HEK293 (cell line): ENCODE results near the gene SPATA31D1.

Experiments
- KLF1 ChIP-seq: fragments of 450-650 bp; formaldehyde crosslinking; IDR thresholded peaks from 2 replicates; pipeline ENCODE4 v1.5.1; 2016; ENCODE audit warnings: missing biosample characterization, missing genetic modification characterization
- ZNF121 ChIP-seq: fragments of 450-650 bp; formaldehyde crosslinking; IDR thresholded peaks from 2 replicates; pipeline ENCODE4 v1.5.1; 2016; ENCODE audit warnings: missing biosample characterization, missing genetic modification characterization
- ZNF324 ChIP-seq: fragments of 450-650 bp; formaldehyde crosslinking; IDR thresholded peaks from 2 replicates; pipeline ENCODE4 v1.5.1; 2016; ENCODE audit warnings: missing biosample characterization, missing genetic modification characterization
- ZNF658 ChIP-seq: fragments of 450-650 bp; formaldehyde crosslinking; IDR thresholded peaks from 2 replicates; pipeline ENCODE4; 2016; ENCODE audit warnings: missing biosample characterization, missing genetic modification characterization
- TF ChIP-seq, protein P1 (sequence below): fragments of 450-650 bp; formaldehyde crosslinking; IDR thresholded peaks from 2 replicates; pipeline ENCODE4 v1.5.1; 2016; ENCODE audit warnings: missing biosample characterization, missing genetic modification characterization, low read depth
- TF ChIP-seq, protein P2 (sequence below): fragments of 450-650 bp; formaldehyde crosslinking; IDR thresholded peaks from 2 replicates; pipeline ENCODE4 v1.5.1; 2016; ENCODE audit warnings: missing biosample characterization, missing genetic modification characterization

GRCh38 chr9:82031538-82032280 is 43.1 kb downstream of the SPATA31D1 start:
- TF ChIP-seq ZNF324 (tag by site-specific recombination), result no peak
- TF ChIP-seq, protein P1, sequence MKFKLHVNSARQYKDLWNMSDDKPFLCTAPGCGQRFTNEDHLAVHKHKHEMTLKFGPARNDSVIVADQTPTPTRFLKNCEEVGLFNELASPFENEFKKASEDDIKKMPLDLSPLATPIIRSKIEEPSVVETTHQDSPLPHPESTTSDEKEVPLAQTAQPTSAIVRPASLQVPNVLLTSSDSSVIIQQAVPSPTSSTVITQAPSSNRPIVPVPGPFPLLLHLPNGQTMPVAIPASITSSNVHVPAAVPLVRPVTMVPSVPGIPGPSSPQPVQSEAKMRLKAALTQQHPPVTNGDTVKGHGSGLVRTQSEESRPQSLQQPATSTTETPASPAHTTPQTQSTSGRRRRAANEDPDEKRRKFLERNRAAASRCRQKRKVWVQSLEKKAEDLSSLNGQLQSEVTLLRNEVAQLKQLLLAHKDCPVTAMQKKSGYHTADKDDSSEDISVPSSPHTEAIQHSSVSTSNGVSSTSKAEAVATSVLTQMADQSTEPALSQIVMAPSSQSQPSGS (tag by site-specific recombination), result no peak
- no peak for TF ChIP-seq KLF1 (tag by site-specific recombination)
- TF ChIP-seq, protein P2, sequence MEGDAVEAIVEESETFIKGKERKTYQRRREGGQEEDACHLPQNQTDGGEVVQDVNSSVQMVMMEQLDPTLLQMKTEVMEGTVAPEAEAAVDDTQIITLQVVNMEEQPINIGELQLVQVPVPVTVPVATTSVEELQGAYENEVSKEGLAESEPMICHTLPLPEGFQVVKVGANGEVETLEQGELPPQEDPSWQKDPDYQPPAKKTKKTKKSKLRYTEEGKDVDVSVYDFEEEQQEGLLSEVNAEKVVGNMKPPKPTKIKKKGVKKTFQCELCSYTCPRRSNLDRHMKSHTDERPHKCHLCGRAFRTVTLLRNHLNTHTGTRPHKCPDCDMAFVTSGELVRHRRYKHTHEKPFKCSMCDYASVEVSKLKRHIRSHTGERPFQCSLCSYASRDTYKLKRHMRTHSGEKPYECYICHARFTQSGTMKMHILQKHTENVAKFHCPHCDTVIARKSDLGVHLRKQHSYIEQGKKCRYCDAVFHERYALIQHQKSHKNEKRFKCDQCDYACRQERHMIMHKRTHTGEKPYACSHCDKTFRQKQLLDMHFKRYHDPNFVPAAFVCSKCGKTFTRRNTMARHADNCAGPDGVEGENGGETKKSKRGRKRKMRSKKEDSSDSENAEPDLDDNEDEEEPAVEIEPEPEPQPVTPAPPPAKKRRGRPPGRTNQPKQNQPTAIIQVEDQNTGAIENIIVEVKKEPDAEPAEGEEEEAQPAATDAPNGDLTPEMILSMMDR, result no peak
- TF ChIP-seq ZNF121, result no peak
- no peak for TF ChIP-seq ZNF658 (tag by site-specific recombination)
